ENCODE results near the gene COIL. TPM values are rescaled to one million over a fixed set of nuclear protein-coding genes. Genes with fewer than 3 reads are reported as not detected.

The COIL gene
- total RNA-seq, 1 experiment from 2014 or later: 31.2 TPM

DNA sequence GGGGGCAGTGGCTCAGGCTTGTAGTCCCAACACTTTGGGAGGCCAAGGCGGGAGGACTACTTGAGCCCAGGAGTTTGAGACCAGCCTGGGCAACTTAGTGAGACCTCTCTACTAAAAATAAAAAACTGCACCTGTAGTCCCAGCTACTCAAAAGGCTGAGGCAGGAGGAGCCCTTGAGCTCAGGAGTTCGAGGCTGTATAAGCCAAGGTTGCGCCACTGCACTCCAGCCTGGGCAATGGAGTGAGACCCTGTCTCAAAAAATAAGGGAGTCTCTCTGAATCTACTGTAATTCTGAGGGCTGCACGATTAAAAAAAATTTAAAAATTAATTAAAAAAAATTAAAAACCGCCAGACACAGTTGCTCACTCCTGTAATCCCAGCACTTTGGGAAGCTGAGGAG lies 3.9 kb downstream of the COIL start:
- RAD21 ChIA-PET (ENCODE audit: low non-redundant PET in 1 of 2, low total read pairs in 2 of 2, uncharacterized antibody in 2 of 2, unreplicated experiment in 2 of 2): no interaction called here
- H3K79me2 ChIP-seq (ENCODE audit: insufficient read depth, low read length): peaks cover 81% of the 10 kb centered on the region
- DNase-seq (ENCODE audit: low read depth, low spot score) (no peak), ATAC-seq (no peak)
- H2AFZ ChIP-seq (ENCODE audit: low read depth, low read length, poor library complexity, severe bottlenecking): no peak overlapping the region
- no peaks in the 10 kb centered on the region for H3K9me3 ChIP-seq (ENCODE audit: control insufficient read depth in 1 of 2, insufficient read depth in 1 of 2, low read depth in 1 of 2, low read length in 2 of 2)
- BruUV-seq (replicated peaks): no TSS peak
- H3K9ac ChIP-seq (ENCODE audit: low read length): no peak overlapping the region
- H3K9me2 ChIP-seq (ENCODE audit: insufficient read depth): no peaks in the 10 kb centered on the region
- POLR2A ChIA-PET: no interaction called here
- peaks cover 4 to 6% of the 10 kb centered on the region in 2 experiments; a peak in 1 of 4 replicates for H3K36me3 ChIP-seq (ENCODE audit: control insufficient read depth in 1 of 2, insufficient read depth in 2 of 2, low read length in 2 of 2)
- no peaks in the 10 kb centered on the region for H4K20me1 ChIP-seq (ENCODE audit: insufficient read depth)
- CTCF ChIA-PET: no interaction called here
- intact Hi-C loops (cut with micrococcal nuclease): no loop called here
- H3K4me1 ChIP-seq (ENCODE audit: control insufficient read depth in 1 of 2, insufficient read depth in 2 of 2, low read length in 2 of 2): peaks cover 7 to 18% of the 10 kb centered on the region in 2 experiments; a peak in 3 of 4 replicates
- no peaks in the 10 kb centered on the region for H3K27me3 ChIP-seq (ENCODE audit: insufficient read depth, low read length)
- H3K4me2 ChIP-seq (ENCODE audit: low read length): no peak overlapping the region
- no peak overlapping the region for H3K27ac ChIP-seq (ENCODE audit: low read depth, low read length)
- no peak overlapping the region for H3K4me3 ChIP-seq (replicated peaks in 1 of 2; ENCODE audit: low read depth in 1 of 2, low read length in 2 of 2)
- TF ChIP-seq, protein P1, sequence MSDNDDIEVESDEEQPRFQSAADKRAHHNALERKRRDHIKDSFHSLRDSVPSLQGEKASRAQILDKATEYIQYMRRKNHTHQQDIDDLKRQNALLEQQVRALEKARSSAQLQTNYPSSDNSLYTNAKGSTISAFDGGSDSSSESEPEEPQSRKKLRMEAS (IDR thresholded peaks at IDR 0.05): no peak
- TF ChIP-seq, protein P2, sequence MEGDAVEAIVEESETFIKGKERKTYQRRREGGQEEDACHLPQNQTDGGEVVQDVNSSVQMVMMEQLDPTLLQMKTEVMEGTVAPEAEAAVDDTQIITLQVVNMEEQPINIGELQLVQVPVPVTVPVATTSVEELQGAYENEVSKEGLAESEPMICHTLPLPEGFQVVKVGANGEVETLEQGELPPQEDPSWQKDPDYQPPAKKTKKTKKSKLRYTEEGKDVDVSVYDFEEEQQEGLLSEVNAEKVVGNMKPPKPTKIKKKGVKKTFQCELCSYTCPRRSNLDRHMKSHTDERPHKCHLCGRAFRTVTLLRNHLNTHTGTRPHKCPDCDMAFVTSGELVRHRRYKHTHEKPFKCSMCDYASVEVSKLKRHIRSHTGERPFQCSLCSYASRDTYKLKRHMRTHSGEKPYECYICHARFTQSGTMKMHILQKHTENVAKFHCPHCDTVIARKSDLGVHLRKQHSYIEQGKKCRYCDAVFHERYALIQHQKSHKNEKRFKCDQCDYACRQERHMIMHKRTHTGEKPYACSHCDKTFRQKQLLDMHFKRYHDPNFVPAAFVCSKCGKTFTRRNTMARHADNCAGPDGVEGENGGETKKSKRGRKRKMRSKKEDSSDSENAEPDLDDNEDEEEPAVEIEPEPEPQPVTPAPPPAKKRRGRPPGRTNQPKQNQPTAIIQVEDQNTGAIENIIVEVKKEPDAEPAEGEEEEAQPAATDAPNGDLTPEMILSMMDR (IDR thresholded peaks at IDR 0.05 in 2 of 3, conservative IDR thresholded peaks at IDR 0.05 in 1 of 3; ENCODE audit: borderline replicate concordance in 1 of 3, insufficient read depth in 1 of 3, low read depth in 2 of 3, low read length in 2 of 3): no peak
- no peak for TF ChIP-seq ZFX (IDR thresholded peaks at IDR 0.05)
- TF ChIP-seq FOSL1 (IDR thresholded peaks at IDR 0.05; ENCODE audit: low read depth): no peak
- TF ChIP-seq CBX3 (IDR thresholded peaks at IDR 0.05; ENCODE audit: low read depth): no peak
- TF ChIP-seq SP1 (IDR thresholded peaks at IDR 0.05; ENCODE audit: low read depth): no peak
- no peak for TF ChIP-seq RAD21 (IDR thresholded peaks at IDR 0.05; ENCODE audit: low read depth)
- no peak for TF ChIP-seq SIN3A (IDR thresholded peaks at IDR 0.05; ENCODE audit: low read depth)
- TF ChIP-seq JUND (IDR thresholded peaks at IDR 0.05): no peak
- TF ChIP-seq YY1 (IDR thresholded peaks at IDR 0.05; ENCODE audit: extremely low read depth, insufficient replicate concordance, low read depth, low read length): no peak

DNA sequence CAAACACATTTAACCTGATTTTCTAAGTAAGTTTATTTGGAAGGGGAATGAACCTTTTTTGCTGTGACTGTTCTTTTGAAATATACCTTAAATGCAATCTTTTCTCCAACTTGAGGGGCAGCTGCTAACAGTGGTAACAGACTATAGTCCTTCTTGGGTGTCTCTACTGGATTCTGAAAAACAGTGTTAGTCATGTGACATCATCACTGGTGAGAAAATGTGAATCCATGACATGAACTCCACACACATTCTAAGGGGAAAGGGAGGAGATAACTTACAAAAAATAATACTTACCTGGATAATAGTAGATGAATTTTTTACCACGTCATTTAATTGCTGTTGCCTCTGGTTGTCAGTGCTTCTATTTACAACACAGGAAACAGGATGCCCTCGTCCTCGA lies 11.3 kb downstream of the COIL start:
- CTCF ChIA-PET: no interaction called here
- H3K4me3 ChIP-seq (replicated peaks in 1 of 2; ENCODE audit: low read depth in 1 of 2, low read length in 2 of 2): no peak overlapping the region
- POLR2A ChIA-PET: no interaction called here
- H3K9ac ChIP-seq (ENCODE audit: low read length): no peak overlapping the region
- ATAC-seq (no peak), DNase-seq (ENCODE audit: low read depth, low spot score) (no peak)
- H3K9me3 ChIP-seq (ENCODE audit: control insufficient read depth in 1 of 2, insufficient read depth in 1 of 2, low read depth in 1 of 2, low read length in 2 of 2): no peaks in the 10 kb centered on the region
- H3K36me3 ChIP-seq (ENCODE audit: control insufficient read depth in 1 of 2, insufficient read depth in 2 of 2, low read length in 2 of 2): peaks cover 42 to 47% of the 10 kb centered on the region in 2 experiments
- RAD21 ChIA-PET (ENCODE audit: low non-redundant PET in 1 of 2, low total read pairs in 2 of 2, uncharacterized antibody in 2 of 2, unreplicated experiment in 2 of 2): no interaction called here
- H3K4me1 ChIP-seq (ENCODE audit: control insufficient read depth in 1 of 2, insufficient read depth in 2 of 2, low read length in 2 of 2): no peaks in the 10 kb centered on the region
- TF ChIP-seq, protein P1 (IDR thresholded peaks at IDR 0.05): no peak
- TF ChIP-seq, protein P3, sequence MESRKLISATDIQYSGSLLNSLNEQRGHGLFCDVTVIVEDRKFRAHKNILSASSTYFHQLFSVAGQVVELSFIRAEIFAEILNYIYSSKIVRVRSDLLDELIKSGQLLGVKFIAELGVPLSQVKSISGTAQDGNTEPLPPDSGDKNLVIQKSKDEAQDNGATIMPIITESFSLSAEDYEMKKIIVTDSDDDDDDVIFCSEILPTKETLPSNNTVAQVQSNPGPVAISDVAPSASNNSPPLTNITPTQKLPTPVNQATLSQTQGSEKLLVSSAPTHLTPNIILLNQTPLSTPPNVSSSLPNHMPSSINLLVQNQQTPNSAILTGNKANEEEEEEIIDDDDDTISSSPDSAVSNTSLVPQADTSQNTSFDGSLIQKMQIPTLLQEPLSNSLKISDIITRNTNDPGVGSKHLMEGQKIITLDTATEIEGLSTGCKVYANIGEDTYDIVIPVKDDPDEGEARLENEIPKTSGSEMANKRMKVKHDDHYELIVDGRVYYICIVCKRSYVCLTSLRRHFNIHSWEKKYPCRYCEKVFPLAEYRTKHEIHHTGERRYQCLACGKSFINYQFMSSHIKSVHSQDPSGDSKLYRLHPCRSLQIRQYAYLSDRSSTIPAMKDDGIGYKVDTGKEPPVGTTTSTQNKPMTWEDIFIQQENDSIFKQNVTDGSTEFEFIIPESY (IDR thresholded peaks at IDR 0.05; ENCODE audit: extremely low read depth, insufficient replicate concordance, low read length): no peak
- TF ChIP-seq FOSL1 (IDR thresholded peaks at IDR 0.05; ENCODE audit: low read depth): no peak
- no peak for TF ChIP-seq TCF7L2 (IDR thresholded peaks at IDR 0.05; ENCODE audit: borderline replicate concordance, extremely low read depth, insufficient read depth, insufficient read length)
- H3K4me2 ChIP-seq (ENCODE audit: low read length): no peak overlapping the region
- no peak overlapping the region for H3K27ac ChIP-seq (ENCODE audit: low read depth, low read length)
- H4K20me1 ChIP-seq (ENCODE audit: insufficient read depth): no peaks in the 10 kb centered on the region
- no peak overlapping the region for H2AFZ ChIP-seq (ENCODE audit: low read depth, low read length, poor library complexity, severe bottlenecking)
- intact Hi-C loops (cut with micrococcal nuclease): no loop called here
- no peaks in the 10 kb centered on the region for H3K27me3 ChIP-seq (ENCODE audit: insufficient read depth, low read length)
- peaks cover 61% of the 10 kb centered on the region for H3K79me2 ChIP-seq (ENCODE audit: insufficient read depth, low read length)
- no TSS peak for BruUV-seq (replicated peaks)
- no peaks in the 10 kb centered on the region for H3K9me2 ChIP-seq (ENCODE audit: insufficient read depth)
